Progenitor cell of endocrine pancreas (in vitro differentiated cells): ENCODE results near the gene ATF6. TPM values are rescaled to one million over a fixed set of nuclear protein-coding genes. Genes with fewer than 3 reads are reported as not detected.

Experiments
- DNase-seq: peaks from one replicate; pipeline ENCODE4 v3.0.0; 2021; ENCODE audit warnings: low spot score; ENCODE audit not compliant: unreplicated experiment
- H3K27ac Mint-ChIP-seq: 2 replicates; pipeline ENCODE4 v1.8.0; 2021; ENCODE audit warnings: mild to moderate bottlenecking, moderate library complexity, mixed read lengths
- H3K27me3 Mint-ChIP-seq: 2 replicates; pipeline ENCODE4 v1.8.0; 2021; ENCODE audit warnings: mixed read lengths
- H3K36me3 Mint-ChIP-seq: 2 replicates; pipeline ENCODE4 v1.8.0; 2022; ENCODE audit warnings: mixed read lengths; ENCODE audit not compliant: insufficient read depth
- H3K4me1 Mint-ChIP-seq: 2 replicates; pipeline ENCODE4 v1.8.0; 2021; ENCODE audit warnings: low read depth, mixed read lengths
- H3K4me3 Mint-ChIP-seq: 2 replicates; pipeline ENCODE4 v1.8.0; 2021; ENCODE audit warnings: low read depth, mild to moderate bottlenecking, moderate library complexity, mixed read lengths
- H3K9me3 Mint-ChIP-seq: 2 replicates; pipeline ENCODE4 v1.8.0; 2021; ENCODE audit warnings: low read depth, mixed read lengths
- CTCF ChIP-seq: fragments of 200-600 bp; sonication (generic); IDR thresholded peaks from one replicate; pipeline ENCODE4 v1.5.0; 2021; ENCODE audit warnings: antibody characterized with exemption, mild to moderate bottlenecking; ENCODE audit not compliant: unreplicated experiment
- total RNA-seq: library from RNA; stranded (reverse); gene quantifications from 2 replicates; pipeline ENCODE4 v1.2.1, GENCODE V29; 2021

Gene ATF6
- total RNA-seq, 1 donor from 2014 or later: 20.4 TPM

GRCh38 chr1:161943737-161944136 is 177.6 kb downstream of the ATF6 start:
- TF ChIP-seq CTCF: no peak

GRCh38 chr1:161944381-161944780 is 178.3 kb downstream of the ATF6 start:
- H3K9me3 Mint-ChIP-seq: peaks cover 5% of the 10 kb centered on the region
- peaks cover 11% of the 10 kb centered on the region for H3K36me3 Mint-ChIP-seq
- no peak overlapping the region for H3K27ac Mint-ChIP-seq
- DNase-seq: no peak
- H3K4me1 Mint-ChIP-seq: peaks cover 11% of the 10 kb centered on the region
- TF ChIP-seq CTCF: no peak
- no peak overlapping the region for H3K4me3 Mint-ChIP-seq
- no peaks in the 10 kb centered on the region for H3K27me3 Mint-ChIP-seq

More at GRCh38 chr1:161943737-161944136, 177.6 kb downstream of the ATF6 start:
- peaks cover 5% of the 10 kb centered on the region for H3K9me3 Mint-ChIP-seq
- no peaks in the 10 kb centered on the region for H3K27me3 Mint-ChIP-seq
- H3K4me1 Mint-ChIP-seq: peaks cover 11% of the 10 kb centered on the region
- H3K36me3 Mint-ChIP-seq: peaks cover 11% of the 10 kb centered on the region
- no peak overlapping the region for H3K4me3 Mint-ChIP-seq
- peak overlapping the region; percentile 21 for H3K27ac Mint-ChIP-seq
- DNase-seq: no peak

- Mint-ChIP-seq H3K4me3 (no peak overlapping the region), H3K27ac (peak overlapping the region; percentile 44), H3K27me3 (no peaks in the 10 kb centered on the region), H3K9me3 (peaks cover 5% of the 10 kb centered on the region), H3K36me3 (peaks cover 11% of the 10 kb centered on the region), H3K4me1 (peaks cover 11% of the 10 kb centered on the region)
- no peak for TF ChIP-seq CTCF
- DNase-seq: no peak
Observed at GRCh38 chr1:161945306-161946060, 179.4 kb downstream of the ATF6 start.

GRCh38 chr1:161946071-161946987 is 180.2 kb downstream of the ATF6 start:
- Mint-ChIP-seq H3K27ac (peak overlapping the region; percentile 44), H3K27me3 (no peaks in the 10 kb centered on the region), H3K4me3 (no peak overlapping the region), H3K9me3 (peaks cover 5% of the 10 kb centered on the region), H3K36me3 (peaks cover 11% of the 10 kb centered on the region), H3K4me1 (peaks cover 11% of the 10 kb centered on the region)
- TF ChIP-seq CTCF: no peak
- DNase-seq: no peak

GRCh38 chr1:161948435-161948834 is 182.3 kb downstream of the ATF6 start:
- Mint-ChIP-seq H3K9me3 (peaks cover 5% of the 10 kb centered on the region), H3K27me3 (no peaks in the 10 kb centered on the region), H3K4me1 (peaks cover 8% of the 10 kb centered on the region), H3K4me3 (no peak overlapping the region), H3K27ac (no peak overlapping the region), H3K36me3 (peaks cover 8% of the 10 kb centered on the region)
- no peak for TF ChIP-seq CTCF
- no peak for DNase-seq
